WTC11 (cell line): ENCODE measurements around the gene EME2.

Source experiments
- ATF6 ChIP-seq: sonication (generic); formaldehyde crosslinking; IDR thresholded peaks from 2 replicates; pipeline ENCODE4 v1.8.1; 2023; ENCODE audit warnings: mild to moderate bottlenecking, missing genetic modification reagents
- CREB1 ChIP-seq: sonication (generic); formaldehyde crosslinking; IDR thresholded peaks from 2 replicates; pipeline ENCODE4 v1.8.0; 2023; ENCODE audit warnings: mild to moderate bottlenecking, missing genetic modification reagents
- CTCF ChIP-seq: fragments of 200-600 bp; IDR thresholded peaks from 2 replicates; pipeline ENCODE4 v1.8.0; 2022; ENCODE audit warnings: antibody characterized with exemption
- E2F1 ChIP-seq: sonication (generic); formaldehyde crosslinking; IDR thresholded peaks from 2 replicates; pipeline ENCODE4 v1.8.0; 2022; ENCODE audit warnings: mild to moderate bottlenecking, missing genetic modification reagents
- ELF4 ChIP-seq: sonication (generic); formaldehyde crosslinking; IDR thresholded peaks from 2 replicates; pipeline ENCODE4 v1.8.1; 2022; ENCODE audit warnings: low read depth, mild to moderate bottlenecking, moderate library complexity, missing genetic modification reagents
- HMGXB4 ChIP-seq: sonication (generic); formaldehyde crosslinking; IDR thresholded peaks from 2 replicates; pipeline ENCODE4 v1.8.1; 2023; ENCODE audit warnings: mild to moderate bottlenecking, moderate library complexity, missing genetic modification reagents
- JUN ChIP-seq: sonication (generic); formaldehyde crosslinking; IDR thresholded peaks from 2 replicates; pipeline ENCODE4 v1.8.0; 2023; ENCODE audit warnings: mild to moderate bottlenecking, missing genetic modification reagents
- MAX ChIP-seq: sonication (generic); formaldehyde crosslinking; IDR thresholded peaks from 2 replicates; pipeline ENCODE4 v1.8.0; 2022; ENCODE audit warnings: mild to moderate bottlenecking, missing genetic modification reagents
- NR1H2 ChIP-seq: sonication (generic); formaldehyde crosslinking; IDR thresholded peaks from 2 replicates; pipeline ENCODE4 v1.9.0; 2021; ENCODE audit warnings: mild to moderate bottlenecking, moderate library complexity, missing genetic modification reagents
- RORB ChIP-seq: fragments of 250-450 bp; sonication (Bioruptor Pico); IDR thresholded peaks from 2 replicates; pipeline ENCODE4 v1.9.0; 2021; ENCODE audit warnings: mild to moderate bottlenecking
- STAT6 ChIP-seq: sonication (generic); formaldehyde crosslinking; conservative IDR thresholded peaks from 2 replicates; pipeline ENCODE4 v1.8.1; 2023; ENCODE audit warnings: mild to moderate bottlenecking, low read depth, missing genetic modification reagents, moderate library complexity
- USF2 ChIP-seq: sonication (generic); formaldehyde crosslinking; IDR thresholded peaks from 2 replicates; pipeline ENCODE4 v1.8.1; 2023; ENCODE audit warnings: mild to moderate bottlenecking, missing genetic modification reagents, moderate library complexity
- ZNF281 ChIP-seq: sonication (generic); formaldehyde crosslinking; IDR thresholded peaks from 2 replicates; pipeline ENCODE4 v1.8.0; 2023; ENCODE audit warnings: mild to moderate bottlenecking, missing genetic modification reagents
- ZNF317 ChIP-seq: sonication (generic); formaldehyde crosslinking; IDR thresholded peaks from 2 replicates; pipeline ENCODE4 v1.8.1; 2023; ENCODE audit warnings: low read depth, mild to moderate bottlenecking, moderate library complexity, missing genetic modification reagents, borderline replicate concordance

GRCh38 chr16:1754204-1754603 lies 18.4 kb upstream of the EME2 start:
- TF ChIP-seq CTCF (no peak), HMGXB4 (CRISPR knock-in tag) (no peak), NR1H2 (CRISPR knock-in tag) (no peak), CREB1 (CRISPR knock-in tag) (no peak), ELF4 (no peak), USF2 (CRISPR knock-in tag) (no peak), ZNF317 (no peak), E2F1 (CRISPR knock-in tag) (no peak), MAX (CRISPR knock-in tag) (no peak), JUN (no peak), ATF6 (CRISPR knock-in tag) (no peak), ZNF281 (CRISPR knock-in tag) (no peak), STAT6 (CRISPR knock-in tag) (no peak), RORB (CRISPR knock-in tag) (no peak)
